DMS153 treated with DMSO at 0.1 percent for 48 hours (cell line): ENCODE measurements around the gene PDE4DIP.
A peak's percentile ranks its signal among the peaks of the same experiment; 100 is the strongest.
"Not testable (repeated sequence)": the region's sequence is repeated elsewhere in the genome, so short reads cannot be mapped to it uniquely, and the experiment has no call there.

Experiments
- DNase-seq: peaks from one replicate; lab custom pipeline; 2025; ENCODE audit not compliant: unreplicated experiment; lab: John Stamatoyannopoulos, UW

The PDE4DIP gene

GRCh38 chr1:148918836-148919447 is 74.7 kb downstream of the PDE4DIP start:
- DNase-seq: not testable (repeated sequence)

DNA sequence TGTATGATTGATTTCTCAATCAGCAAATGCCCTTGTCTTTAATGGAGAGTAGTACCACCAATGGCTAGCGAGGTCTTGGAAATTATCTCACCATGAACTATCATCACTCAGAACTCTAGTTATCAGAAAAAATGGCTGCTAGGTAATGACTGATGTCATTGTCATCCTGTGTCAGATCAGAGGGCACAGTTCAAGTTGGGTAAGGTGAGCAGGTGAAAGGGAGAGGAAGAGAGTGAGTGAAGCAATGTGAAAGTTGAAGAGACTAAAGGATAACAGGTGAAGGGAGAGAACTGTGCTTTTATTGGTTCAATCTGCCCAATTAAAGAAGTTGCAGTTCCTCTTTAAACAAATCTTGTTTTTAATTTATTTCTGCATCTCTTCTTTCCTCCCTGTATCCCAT is 76.8 kb downstream of the PDE4DIP start:
- not testable (repeated sequence) for DNase-seq

DNA sequence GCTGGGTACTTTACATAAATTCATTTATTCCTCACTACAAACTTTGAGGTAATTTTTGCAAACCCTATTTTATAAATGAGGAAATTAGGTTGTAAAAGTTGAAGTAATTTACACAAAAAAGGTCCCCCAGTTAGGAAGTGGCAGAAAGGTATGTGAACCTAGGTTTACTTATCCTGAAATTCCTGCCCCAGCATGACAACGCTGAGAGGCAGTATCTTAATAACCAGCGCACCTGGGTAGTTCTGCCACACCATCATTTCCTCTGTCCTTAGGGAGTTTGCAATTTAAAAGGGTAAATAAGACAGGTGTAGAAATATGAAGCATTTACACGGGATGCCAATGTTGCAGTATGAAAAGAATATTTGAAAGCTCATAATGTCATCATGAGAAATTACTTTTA is 79.6 kb downstream of the PDE4DIP start:
- DNase-seq: not testable (repeated sequence)

GRCh38 chr1:148927645-148928044 is 83.4 kb downstream of the PDE4DIP start:
- not testable (repeated sequence) for DNase-seq

DNA sequence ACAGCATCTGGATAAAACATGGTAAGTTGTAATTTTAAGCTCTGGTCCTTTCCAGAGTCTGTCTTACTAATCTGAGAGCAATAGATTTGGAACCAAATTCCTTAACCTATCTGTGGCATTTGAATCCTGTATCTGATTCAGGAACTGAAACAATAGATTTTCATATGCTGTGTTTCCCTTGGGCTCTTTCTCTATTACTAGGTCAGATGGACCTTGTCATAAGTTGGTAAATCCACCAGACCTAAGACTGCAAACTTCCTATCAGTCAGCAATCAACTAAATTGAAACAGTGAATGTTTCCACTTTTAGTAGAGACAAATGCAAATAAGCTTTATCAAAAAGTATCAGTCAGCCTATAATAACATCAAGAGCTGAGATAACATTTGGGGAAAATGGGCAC is 85.0 kb downstream of the PDE4DIP start:
- not testable (repeated sequence) for DNase-seq

GRCh38 chr1:148935381-148936002 is 91.3 kb downstream of the PDE4DIP start:
- DNase-seq: not testable (repeated sequence)

GRCh38 chr1:148942906-148943305 is 98.7 kb downstream of the PDE4DIP start:
- DNase-seq: not testable (repeated sequence)

DNA sequence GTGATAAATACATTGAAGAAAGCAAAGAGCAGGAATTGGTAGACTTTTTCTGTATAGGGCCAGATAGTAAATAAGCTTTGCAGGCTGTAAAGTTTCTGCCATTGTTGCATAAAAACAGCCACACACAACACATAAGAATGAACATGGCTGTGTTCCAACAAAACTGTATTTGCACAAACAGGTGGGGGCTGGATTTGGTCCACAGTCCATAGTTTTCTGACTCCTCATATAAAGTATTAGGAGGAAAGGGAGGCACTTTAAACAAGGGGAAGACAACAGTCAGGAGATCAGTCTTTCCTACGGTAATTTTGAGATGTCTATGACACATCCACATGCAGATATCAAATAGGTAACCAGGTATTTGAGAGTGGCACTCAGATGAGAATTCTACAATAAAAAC is 100.9 kb downstream of the PDE4DIP start:
- not testable (repeated sequence) for DNase-seq

DNA sequence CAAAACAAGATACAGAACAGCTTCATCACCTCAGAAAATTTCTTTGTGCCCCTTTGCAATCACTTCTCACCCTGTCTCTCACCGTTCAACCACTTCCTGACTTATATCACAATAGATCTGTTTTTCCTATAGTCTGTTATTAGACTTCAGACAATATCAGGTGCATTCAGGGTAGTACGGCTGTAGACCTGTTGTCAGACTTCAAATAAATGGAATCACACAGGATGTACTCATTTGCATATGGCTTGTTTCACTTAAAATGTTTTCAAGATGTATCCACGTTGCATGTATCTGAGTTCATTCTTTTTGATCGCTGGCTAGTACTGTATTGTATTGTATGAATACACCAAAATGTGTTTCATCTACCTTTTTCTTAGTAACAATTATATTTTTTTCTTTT is 104.5 kb downstream of the PDE4DIP start:
- DNase-seq: not testable (repeated sequence)

DNA sequence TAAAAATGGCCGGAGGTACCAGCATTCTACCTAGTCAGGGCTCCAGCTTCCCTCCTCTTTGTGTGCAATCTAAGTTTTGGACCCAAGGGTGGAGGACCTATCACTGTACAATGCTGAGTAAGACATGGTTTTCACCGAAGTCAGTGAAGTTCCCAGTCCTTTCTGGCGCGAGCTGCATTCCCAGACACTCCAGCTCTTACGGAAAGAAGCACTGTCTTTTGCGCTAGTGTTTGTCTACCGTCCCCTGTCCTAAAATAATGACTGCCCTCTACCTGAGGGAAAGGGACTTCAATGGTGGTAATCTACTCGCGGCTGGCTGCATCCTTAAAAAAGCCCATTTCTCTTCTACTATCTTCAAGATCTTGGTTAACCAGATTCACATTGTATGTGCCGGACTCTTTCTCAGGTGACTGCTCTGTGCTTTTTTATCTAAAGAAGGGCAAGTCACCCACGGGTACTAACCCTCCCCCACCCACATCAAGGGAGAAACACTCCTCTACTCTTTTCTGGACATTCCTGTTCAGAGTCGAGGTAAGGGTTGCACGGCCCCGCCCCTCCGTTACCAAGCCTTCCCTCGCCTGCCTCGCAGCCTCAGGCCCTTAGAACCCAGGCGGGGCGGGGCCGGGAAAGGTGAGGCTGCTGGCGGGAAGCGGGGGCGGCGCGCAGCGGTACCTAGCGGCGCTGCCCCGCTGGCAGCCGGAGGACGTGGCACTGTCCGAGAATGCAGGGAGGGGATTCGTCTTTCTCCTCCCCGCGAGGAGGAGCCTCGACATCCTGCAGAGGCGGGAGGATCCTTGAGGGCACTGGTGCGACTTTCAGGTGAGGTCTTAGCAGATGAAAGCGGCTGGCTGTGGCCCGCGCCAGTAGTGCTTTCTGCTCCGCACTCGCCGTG is 107.4 kb downstream of the PDE4DIP start:
- DNase-seq: peak; percentile 80

DNA sequence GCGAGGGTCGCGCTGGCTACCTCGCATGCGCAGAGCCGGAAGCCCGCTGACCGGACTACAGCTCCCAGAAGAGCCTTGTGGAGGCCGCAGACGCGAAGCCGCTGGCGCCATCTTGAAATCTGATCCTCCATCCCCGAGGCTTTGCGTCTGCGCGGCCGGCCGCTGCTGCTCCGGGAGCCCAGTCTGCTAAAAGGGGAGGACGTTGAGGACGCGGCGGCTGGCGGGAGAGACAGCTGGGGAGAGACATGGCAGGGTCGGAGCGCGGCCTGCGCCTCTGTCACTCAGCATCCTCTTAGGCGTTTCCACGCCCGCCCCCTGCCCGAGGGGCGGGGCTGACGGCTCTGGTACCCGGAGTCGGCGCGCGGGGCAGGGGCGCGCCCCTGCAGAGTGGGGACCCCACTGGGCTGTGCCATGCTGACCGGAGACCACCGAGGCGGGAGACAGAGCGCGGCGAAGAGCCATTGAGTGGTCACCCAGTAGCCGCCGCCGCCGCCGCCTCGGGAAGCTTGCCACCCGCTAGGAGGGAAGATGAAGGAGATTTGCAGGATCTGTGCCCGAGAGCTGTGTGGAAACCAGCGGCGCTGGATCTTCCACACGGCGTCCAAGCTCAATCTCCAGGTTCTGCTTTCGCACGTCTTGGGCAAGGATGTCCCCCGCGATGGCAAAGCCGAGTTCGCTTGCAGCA is 108.2 kb downstream of the PDE4DIP start:
- DNase-seq: not testable (repeated sequence)

DNA sequence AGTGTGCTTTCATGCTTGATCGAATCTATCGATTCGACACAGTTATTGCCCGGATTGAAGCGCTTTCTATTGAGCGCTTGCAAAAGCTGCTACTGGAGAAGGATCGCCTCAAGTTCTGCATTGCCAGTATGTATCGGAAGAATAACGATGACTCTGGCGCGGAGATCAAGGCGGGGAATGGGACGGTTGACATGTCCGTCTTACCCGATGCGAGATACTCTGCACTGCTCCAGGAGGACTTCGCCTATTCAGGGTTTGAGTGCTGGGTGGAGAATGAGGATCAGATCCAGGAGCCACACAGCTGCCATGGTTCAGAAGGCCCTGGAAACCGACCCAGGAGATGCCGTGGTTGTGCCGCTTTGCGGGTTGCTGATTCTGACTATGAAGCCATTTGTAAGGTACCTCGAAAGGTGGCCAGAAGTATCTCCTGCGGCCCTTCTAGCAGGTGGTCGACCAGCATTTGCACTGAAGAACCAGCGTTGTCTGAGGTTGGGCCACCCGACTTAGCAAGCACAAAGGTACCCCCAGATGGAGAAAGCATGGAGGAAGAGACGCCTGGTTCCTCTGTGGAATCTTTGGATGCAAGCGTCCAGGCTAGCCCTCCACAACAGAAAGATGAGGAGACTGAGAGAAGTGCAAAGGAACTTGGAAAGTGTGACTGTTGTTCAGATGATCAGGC is 108.8 kb downstream of the PDE4DIP start:
- not testable (repeated sequence) for DNase-seq

DNA sequence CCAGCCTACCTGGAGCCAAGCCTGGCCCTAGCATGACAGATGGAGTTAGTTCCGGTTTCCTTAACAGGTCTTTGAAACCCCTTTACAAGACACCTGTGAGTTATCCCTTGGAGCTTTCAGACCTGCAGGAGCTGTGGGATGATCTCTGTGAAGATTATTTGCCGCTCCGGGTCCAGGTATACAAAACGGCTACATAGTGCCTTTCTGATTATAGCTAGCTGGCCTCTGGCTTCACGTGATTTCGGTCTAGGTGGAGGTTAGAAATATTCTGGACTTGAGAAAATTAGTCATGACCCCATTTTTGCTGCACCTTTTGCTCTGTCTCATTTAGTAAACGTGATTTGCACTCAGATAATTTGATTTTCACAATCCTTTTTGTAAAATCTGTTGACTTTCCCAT is 109.5 kb downstream of the PDE4DIP start:
- not testable (repeated sequence) for DNase-seq

DNA sequence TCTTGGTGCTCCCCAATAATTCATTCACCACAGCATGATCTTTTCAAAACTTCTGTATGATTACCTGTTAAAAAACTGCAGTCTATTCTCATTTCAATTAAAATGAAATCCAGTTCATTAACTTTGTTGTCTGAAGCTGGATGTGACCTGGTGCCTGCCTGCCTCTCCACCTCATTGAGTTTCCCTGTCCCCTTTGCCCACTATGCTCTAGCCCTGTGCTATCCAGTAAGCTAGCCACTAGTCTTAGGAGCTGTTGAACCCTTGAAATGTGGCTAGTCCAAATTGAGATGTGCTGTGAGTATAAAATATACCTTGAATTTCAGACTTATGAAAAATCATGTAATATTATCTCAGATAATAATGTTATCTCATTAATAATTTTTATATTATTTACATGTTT is 114.1 kb downstream of the PDE4DIP start:
- DNase-seq: not testable (repeated sequence)

- not testable (repeated sequence) for DNase-seq
Measured at GRCh38 chr1:148960212-148961000, 116.2 kb downstream of the PDE4DIP start.

GRCh38 chr1:148962127-148962857 is 118.1 kb downstream of the PDE4DIP start:
- not testable (repeated sequence) for DNase-seq

DNA sequence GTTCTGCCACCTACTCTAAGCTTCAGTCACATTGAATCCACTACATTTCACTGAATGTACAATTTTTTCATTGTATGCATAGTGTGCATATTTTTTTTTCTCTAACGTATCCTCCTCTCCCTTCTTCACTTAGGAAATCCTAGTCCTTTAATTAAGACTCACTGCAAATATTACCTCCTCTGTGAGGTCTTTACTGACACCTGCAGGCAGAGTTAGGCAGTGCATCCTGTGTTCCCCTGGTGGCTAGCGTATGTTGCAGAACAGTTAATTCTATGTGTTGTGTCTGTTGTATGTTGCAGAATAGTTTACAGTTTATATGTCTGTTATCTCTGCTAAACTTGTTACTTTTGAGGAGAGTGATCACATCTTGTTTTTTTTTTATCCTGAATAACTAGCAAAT is 121.9 kb downstream of the PDE4DIP start:
- not testable (repeated sequence) for DNase-seq

DNA sequence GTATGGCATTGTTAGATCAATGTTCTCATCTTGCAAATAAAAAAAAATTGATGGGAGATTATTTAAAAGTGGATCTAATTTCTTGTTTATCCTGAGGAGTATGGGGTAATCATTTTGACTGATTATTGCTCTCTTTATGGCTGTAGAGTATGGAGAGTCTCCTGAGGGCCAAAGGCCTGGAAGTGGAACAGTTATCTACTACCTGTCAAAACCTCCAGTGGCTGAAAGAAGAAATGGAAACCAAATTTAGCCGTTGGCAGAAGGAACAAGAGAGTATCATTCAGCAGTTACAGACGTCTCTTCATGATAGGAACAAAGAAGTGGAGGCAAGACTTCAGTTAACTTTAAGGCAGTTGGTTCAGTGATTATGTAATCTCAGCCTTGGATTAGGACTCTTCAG is 123.4 kb downstream of the PDE4DIP start:
- not testable (repeated sequence) for DNase-seq

- not testable (repeated sequence) for DNase-seq
Measured at GRCh38 chr1:148968682-148969081, 124.5 kb downstream of the PDE4DIP start.
